DMS114 treated with DMSO at 0.1 percent for 48 hours (cell line): ENCODE measurements around the gene ERP27.

Experiments used
- DNase-seq: peaks from one replicate; lab custom pipeline; 2025; ENCODE audit not compliant: unreplicated experiment; lab: John Stamatoyannopoulos, UW

ERP27 gene

DNA sequence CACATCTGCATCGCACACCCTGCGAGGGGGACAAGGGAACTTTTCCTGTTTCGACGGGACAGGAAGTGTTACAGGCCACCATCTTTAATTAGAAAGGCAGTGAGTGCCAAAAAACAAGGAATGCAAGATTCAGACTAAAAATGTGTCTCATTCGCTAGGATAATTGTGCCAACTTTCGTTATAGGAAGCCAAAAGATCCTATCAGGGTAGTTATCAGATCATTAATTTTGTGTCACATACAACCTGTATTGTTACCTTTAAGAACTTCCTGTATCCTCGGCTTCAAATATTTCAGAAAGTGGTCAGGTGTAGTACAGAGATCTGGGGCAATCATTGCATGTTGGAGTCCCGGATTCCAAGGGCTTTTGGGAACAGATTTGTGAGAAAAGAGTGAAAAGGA lies 33.5 kb downstream of the ERP27 start:
- DNase-seq: no peak

DNA sequence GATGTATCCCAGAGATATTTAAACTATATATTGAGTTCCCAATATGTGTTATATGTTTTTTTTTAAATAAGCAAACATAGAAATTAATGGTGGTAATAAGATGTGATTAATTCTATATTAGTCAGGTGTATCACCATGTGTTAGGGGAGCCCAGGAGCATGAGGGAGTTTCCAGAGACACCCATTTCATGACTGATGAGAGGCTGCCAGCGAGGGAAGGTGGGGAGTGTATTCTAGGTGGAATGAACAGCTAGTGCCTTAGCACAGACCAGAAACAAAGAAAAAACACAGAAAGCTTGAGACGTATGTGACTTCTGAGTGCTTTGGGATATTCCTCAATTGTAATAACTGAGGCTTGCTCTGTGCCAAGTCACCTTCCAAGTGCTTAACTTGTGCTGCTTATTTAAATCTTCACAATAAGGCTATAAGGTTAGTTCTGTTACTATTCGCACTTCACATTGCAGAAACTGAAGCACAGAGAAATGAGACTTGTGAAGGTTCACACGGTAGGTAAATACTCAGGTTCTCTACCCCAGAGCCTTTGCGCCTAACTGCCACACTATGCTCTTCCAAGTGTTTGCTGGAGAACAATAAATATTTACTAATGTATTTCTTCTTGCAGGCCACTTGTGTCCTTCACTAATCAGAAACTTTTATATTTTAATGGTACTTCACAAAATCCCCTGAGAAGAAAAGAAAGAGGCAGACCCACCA lies 34.8 kb downstream of the ERP27 start:
- no peak for DNase-seq

DNA sequence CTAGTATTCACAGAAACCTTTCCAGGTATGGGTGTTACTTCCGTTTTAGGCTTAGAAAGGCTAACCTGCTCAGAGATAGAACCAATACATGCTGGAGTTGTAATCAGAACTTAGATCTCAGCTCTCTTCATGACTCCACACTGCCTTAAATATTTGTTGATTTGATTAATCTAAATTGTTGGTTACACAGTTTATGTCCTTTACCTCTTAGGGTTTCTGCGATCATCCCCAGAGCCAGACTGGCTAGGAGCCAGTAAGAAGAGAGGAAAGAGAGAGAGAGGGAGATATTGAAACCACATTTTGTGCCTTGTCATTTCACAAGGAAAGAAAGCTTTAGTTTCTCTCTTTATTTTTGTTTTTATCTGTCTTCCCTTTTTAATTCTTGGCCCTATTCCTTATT lies 35.9 kb downstream of the ERP27 start:
- DNase-seq: no peak

DNA sequence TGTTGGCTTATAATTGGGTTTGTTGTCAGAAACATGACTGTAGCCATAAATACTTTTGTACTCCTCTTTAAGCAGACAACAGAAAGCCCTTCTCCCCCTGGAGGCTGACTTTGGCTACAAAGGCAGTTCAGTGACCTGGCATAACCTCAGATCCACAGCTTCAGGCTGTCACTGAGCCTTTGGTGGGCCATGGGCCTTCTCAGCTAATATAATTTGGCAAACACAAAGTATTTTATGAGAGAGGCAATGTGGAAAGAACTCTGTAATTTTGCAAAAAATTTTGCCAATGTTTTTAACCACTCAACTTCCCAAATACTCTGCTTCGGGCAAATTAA lies 37.1 kb downstream of the ERP27 start:
- DNase-seq: no peak

DNA sequence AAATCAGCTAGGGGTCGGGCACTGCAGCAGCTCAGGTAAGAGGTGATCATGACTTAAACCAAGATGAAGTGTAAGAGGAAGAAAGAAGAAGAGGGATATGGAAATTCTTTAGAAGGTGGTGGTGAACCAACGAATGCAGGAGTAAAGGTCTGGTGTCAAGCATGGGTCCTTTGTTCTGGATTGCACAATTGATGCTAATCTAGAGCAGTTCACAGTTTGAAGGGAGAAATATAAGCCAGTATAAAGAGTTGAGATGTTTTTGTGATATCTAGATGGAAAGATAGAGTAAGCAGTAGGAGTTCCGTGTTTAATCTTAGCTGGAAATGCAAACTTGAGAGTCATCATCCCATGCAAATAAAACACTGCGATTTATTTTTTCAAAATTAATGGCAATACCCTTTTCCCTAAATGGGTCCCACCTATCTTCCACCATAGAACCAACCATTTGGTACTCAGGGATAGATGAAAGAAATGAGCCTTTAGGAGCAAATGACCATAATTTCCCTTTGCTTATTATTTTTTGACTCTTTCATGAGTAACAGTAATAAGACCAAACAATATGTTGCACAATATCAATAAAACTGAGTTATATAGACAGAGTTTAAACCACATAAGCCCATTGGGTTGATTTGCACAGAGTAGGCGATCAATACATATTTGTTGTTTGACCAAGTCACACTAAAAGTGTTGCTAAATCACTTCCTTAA lies 37.7 kb downstream of the ERP27 start:
- no peak for DNase-seq

DNA sequence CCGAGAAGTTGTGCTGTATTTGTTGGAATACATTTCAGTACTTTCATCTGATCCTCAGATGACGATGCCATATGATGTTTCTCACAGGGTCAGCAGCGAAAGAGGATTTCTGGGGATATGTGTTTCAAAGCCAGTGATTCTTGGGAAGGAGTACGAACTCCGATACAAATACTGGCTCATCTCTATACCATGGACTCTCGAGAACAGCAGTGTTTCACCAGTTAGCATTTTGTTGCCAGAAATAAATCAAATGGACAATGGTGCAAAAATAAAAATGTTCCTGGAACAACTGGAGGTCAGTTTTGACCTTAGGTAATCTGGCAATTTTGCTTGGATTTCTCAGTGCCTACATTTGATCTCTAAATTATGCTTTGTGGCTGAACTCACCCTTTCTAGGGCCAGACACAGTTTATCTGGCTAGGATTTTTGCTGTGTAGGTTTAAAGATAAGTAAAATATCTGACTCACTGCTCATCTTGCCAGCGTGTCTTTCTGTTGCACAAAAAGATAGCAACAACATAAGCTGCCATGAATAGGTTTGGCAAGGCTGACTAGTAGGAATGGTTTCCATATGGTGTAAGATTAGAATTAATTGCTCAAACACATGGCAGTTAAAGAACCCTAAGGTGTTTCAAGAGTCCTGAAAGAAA lies 41.7 kb downstream of the ERP27 start:
- no peak for DNase-seq

DNA sequence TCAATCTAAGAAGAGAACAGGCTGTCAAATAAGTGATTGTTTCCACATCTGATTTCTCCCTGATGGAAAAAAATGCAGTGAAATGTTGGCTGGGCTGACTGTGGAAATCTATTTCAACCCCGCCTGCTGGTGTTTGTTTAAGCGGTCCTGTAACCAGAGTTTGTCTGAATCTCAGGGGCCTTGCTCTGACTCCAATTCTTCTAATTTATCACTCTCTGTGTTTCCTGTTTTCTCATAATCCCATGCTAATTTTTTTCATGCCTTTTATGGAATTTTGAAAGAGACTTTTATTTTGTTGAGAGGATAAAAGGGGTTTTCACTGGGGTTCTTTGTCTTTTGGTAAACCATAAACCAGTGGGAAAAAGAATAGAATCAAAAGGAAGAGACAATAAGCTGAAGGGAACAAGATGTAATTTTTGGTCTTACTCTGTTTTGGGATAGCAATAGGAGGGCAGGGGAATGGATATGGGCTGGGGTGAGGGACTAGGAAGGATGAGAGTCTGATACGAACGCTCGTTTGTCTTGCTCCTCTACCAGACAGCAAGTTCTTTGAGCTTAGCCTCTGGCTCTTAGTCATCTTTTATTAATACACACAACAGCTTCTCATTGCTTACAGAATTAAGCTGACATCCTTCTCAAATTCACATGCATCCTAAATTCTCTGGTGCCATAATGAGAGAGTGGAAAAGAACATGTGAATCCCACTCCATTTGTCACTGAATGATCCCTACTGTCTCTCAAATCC lies 44.7 kb downstream of the ERP27 start:
- DNase-seq: no peak

DNA sequence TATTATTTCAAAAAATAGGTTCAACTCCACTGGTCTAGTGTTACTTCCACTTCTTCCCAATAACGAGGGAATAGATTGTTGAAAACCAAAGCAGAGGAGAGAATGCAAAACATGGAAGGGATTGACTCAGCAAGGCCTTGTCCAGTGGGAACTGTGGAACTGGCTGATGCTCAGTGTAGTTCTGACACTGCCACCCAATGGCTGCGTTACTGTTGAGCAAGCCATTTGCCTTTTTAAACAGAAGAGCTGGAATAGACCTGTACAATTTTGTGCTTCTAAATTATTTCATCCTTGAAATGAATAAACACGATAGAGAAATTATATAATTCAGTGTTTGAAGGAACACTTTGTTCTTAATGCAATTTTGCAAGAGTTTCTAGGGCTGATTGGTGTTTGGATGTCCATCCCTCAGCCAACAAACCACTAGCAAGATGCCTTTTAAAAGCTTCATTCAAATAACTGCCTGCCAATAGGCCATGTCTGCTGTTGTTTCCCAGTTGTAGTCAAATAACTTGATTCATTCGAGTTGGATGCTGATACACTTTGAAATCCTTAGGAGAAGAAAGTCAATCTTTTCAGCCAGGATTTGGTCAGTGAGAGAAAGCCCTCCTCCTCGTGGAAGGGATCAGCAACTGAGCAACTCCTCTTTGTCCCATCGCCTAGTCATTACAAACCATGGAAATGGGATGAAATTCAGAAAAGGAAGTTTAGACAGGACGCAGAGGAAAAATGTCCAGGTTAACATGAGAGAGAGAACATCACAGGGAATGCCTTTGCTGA lies 45.4 kb downstream of the ERP27 start:
- no peak for DNase-seq

DNA sequence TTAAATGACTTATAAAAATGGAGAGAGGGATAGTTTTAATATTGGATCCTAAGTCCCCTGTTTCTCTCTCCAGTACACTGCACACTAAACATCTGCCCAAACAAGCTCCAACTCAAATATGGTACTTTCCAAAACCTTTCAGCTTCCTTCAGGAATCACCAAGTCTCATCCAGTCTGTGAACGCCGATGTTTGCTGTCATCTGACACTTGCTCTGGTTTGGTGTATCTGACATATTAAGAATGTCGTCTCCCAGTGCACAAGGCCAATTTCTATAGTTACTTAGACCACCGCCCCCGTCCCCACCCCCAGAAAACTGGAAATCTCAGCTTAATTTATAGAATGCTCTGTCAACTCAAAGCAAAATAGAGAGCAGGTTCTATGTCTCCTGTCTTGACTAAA lies 47.6 kb downstream of the ERP27 start:
- DNase-seq: no peak

DNA sequence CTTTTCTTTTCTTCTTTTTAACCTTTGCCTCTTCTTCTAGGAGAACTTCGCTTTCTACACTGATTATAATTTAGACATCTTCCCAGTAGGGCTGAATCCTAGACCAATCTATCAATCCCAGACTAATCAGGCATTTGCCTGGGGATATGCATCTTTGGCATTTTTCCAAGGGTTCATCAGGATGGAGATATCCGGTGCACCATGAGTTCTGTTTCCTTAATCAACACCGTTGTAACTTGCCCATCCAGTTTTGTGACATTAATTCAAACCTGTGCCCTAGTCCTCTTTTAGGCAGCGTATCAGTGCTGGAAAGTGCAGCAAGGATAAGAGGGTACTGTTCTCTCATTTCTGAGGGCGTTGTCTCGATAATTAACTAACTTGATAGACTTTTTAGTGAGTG lies 52.1 kb downstream of the ERP27 start:
- DNase-seq: no peak

DNA sequence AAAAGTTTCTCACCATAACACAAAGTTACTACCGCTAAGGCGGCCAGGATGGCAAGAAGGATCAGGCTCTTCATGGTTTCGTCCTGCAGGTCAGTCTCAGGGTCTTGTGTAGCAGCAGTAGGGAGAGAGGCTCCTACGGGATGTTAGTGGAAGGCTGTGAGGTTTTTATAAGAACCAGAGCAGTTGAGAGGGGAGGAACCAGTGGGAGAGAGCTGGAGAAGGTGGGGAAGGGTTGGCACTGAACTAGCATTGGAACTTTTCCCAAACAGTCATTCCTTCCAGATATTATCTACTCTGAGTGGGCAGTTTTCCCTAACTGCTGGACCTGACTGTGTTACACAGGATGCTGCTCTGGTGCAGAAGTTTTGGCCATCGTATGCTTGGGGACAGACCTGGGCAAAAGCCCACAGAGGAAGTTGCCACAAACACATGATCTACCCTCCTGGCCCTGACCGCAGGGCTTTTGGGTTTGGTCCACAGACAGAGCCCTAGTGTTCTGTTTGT lies 52.6 kb downstream of the ERP27 start, which contains the start of gene MGP:
Gene MGP (minus strand): TSS at position 137 of the 504 bp plus-strand sequence. CDS start 63 bp downstream, at position 74.
- no peak for DNase-seq

DNA sequence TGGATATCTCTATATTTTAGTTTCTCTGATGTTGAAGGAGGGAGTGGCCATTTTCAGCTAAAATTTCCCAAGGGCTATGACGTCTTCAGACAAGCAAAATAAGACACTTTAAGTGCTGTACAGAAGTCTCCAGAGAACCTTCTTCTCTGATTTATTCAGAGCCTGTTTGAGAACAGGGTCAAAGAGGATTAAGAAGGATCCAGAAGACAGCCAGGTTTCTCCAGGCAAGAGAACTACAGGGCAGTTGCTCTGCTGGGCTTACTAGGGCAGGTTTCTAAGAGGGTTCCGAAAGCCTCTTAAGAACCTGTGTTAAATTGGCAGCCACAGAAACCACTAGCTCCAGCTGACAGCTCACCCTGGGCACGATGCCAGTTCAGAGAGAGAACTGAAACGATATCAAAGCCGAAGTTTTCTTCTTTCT lies 53.9 kb downstream of the ERP27 start:
- DNase-seq: no peak

DNA sequence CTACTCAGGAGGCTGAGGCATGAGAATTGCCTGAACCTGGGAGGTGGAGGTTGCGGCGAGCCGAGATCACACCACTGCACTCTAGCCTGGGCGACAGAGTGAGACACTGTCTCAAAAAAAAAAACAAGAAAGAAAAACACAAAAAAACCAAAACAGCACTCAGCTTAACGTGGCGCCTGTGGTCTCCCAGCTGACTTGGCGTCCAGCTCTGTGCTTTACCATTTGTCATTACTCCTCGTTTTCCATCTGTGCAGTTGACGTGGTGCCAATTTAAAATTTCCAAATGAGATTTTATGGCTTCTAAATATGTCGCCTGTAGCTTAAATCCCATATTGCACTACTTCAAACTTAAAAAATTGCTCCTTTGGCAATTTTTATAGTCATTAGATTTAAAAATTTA lies 54.7 kb downstream of the ERP27 start:
- DNase-seq: no peak

DNA sequence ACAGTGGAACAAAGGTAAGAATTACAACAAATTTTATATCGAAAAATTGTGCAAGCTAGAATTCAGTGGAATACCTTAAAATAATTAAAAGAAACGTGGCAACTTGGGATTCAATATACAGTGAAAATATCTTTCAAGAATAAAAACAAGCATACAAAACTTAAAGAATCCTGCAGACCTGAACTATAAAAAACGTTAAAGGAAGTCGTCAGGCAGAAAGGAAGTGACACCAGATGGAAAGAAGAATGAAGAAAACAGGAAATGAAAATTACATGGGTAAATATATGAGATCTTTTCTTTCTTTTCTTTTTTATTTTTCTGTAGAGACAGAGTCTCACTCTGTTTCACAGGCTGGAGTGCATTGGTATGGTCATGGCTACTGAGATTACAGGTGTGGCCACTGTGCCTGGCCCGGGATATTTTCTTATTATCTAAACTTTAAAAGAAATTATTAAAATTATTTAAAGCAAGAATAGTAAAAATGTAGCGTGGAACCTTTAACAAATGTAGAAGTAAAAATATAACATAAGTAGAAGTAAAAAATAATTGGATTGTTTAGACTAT lies 57.4 kb downstream of the ERP27 start:
- DNase-seq: no peak

DNA sequence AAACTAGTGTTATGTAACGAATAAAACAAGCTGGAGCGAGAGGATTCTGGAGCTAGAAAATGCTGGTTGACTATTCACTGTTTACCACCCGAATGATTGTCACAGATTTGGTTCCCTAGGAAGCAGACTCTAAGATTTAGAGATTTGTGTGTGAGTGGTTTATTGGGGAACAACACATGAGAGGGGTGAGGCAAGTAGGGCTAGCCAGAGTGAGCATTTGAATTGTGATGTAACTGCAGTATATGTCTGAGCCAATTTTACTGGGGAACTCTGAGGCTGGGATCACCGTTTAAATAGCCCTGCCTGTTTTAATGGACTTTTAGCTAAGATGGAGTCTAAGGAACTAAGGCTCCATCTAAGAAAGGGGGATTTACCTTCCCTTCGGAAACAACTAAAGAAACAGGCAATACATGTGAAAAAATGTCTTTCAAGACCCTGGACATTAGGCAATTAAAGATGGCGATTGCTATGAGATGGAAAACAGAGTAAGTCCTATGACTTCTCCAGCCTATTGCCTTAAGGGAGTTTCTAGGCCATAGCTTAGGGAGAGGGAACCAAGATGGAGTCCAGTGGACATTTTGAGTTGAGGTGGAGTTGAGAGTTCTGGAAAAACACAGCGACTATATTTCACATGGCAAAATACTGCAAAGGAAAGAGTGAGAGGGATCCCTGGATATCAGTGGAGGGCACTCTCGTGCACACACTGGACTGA lies 59.0 kb downstream of the ERP27 start:
- DNase-seq: no peak

DNA sequence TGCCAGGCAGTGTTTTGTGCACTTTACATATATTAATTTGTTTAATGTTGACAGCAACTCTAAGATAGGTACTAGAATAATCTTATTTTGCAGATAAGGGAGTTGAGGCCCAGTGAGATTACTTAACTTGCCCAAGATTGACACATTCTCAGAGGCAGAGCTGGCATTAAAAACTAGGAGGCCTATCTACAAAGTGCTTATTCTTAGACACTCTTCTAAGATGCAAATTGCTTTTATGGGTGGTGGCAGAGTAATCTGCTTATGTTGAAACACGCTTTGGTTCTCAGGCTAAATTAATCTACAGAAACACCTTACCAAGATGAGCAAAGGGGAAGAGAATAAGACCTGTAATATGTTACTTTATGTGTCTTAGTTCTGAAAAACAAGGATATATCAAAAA lies 59.8 kb downstream of the ERP27 start:
- DNase-seq: no peak

DNA sequence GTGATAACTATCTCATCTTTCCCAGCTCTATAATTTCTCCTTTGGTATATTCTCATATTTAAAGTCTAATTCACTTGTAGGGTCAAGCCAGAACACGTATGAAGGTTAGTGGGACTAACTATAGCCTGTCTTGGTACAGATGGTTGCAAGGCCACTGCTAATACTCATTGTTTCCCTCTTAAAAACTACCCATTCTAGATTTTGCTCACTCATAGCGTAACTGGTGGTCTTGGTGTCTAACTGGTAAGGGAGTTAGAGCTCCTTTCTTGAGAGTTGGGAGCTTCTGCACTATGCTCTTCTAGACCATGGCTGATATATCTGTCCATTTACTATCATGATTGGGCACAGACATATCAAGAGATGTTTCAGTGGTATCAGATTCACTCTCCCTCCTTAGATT lies 61.5 kb downstream of the ERP27 start:
- DNase-seq: no peak

DNA sequence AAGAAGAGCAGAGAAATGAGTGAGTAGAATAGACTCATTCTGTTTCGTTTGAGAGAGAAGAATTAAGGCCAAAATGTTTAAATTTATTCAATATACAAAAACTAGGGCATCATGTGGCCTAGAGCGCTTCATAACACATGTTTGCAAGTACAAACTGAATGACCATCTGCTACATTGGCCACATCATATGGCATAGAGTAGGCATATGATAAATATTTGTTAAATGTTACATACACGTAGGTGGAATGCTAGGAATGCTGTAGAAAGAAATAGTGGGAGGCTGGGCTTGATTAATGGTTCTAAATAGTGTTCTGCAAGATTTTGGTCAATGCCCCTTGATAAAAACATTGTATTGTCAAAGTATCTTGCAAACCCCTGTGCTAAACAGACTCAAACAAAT lies 63.5 kb downstream of the ERP27 start:
- DNase-seq: no peak

DNA sequence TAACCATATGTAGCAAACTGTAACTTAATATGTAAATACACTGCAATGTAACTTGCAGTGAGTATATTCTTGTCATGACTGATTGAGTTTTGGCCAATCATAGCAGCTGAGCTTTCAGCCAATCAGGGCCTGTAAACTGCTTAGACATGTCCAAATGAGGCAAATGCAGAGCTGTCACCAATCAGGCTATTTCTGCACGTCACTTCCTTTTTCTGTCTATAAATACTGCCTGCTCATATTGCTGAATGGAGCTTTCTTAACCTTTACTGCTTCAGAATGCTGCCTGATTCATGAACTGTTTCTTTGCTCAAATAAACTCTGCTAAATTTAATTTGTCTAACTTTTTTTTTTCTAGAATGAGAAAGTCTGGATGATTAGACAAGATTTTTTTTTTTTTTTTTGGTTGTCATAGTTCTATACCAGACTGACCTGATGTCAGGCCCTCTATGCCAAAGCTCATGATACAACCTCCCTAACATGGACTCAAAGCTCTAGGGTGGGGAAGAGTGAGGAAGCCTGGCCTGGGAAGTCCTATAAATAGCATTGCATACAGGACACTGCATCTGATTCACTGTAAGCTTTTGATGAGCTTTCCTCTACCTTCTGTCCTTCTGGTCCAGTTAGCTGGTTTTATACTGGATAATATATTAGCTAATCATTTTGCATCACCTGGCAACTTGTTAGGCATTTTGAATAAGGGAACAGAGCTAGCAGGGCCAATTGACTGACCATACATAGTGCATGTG lies 64.7 kb downstream of the ERP27 start:
- DNase-seq: no peak
